ENCODE data around the gene GOLIM4.

GOLIM4 gene

DNA sequence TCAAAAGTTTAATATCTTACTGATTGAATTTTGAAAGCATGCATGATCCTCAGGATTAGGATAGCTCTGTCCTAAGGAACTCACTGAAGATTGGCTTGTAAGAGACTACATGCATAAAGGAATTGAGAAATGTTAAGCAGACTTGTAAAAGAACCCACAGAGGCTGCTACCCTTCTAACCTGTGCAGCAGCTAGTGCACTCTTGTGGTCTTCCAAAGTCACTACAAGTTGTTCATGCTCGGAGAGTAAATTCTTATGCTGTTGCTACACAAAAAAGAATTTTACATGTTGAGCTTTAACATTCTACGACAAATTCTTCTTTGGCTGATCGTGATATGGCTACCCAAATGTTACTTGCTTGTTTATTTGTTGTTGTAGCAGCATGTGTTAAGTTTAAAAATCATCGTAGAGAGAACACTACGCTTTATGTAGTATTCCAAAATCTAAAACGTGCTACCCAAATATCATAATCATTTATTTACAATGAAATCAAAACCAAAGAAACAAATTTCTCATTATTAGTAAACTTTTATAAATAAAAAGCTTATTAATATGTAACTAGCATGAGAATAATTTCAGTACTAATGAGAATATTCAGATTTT lies 55.0 kb downstream of the GOLIM4 start:
- DNase-seq (ENCODE audit: low read depth): peak; percentile 80

DNA sequence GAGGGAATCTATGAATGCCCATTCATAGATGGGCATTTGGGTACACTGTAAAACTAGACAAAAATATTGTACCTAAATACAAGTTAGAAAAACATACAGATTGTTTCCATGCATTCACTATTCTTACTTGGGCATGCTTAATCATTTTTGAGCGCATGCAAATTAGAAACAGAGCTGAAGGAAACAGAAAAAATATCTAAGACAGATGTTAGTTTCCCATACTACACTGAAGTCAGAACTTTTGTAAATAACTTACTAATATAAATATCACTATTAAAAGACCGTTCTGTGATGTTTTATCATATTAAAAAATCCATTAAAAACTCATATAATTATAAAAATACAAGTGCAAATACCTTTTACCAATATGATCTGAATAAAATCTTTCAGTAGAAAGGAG lies 58.7 kb downstream of the GOLIM4 start:
- no peaks in the 10 kb centered on the region for H3K27me3 ChIP-seq (replicated peaks; ENCODE audit: control insufficient read depth, insufficient read depth, low read length)
- H3K4me3 ChIP-seq (ENCODE audit: low read length): no peak overlapping the region
- peaks cover 41% of the 10 kb centered on the region for H3K36me3 ChIP-seq (ENCODE audit: control insufficient read depth, insufficient read depth, low read length, severe bottlenecking)

More for the DNA sequence above, 55.0 kb downstream of the GOLIM4 start:
- Histone ChIP-seq H3K9ac (ENCODE audit: low read length) (no peak overlapping the region), H3K9me3 (ENCODE audit: control insufficient read depth, low read length) (no peaks in the 10 kb centered on the region), H3K36me3 (ENCODE audit: control insufficient read depth, insufficient read depth, low read length, severe bottlenecking) (peaks cover 32% of the 10 kb centered on the region), H3K4me1 (ENCODE audit: control insufficient read depth, insufficient read depth, low read length) (no peaks in the 10 kb centered on the region), H3K27me3 (replicated peaks; ENCODE audit: control insufficient read depth, insufficient read depth, low read length) (no peaks in the 10 kb centered on the region), H3K4me3 (ENCODE audit: low read length) (no peak overlapping the region)

DNA sequence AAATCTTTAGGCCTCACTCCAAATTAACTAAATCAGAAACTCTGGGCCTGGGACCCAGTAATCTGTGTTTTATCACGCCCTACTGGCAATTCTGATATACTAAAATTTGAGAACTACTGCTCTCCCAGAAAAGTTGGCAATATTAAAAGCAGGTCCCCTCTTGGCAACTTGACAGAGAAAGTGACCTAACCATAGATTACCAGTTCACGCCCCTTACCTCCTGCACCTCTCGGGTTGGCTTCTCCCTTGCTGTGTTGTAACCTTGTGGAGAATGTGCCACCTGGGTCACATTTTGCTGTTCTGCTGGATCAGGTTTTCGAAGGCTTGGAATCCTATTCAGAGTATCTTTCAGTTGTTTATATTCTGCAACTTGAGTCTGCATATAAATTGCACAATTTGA lies 59.1 kb downstream of the GOLIM4 start:
- no peaks in the 10 kb centered on the region for H3K27me3 ChIP-seq (replicated peaks; ENCODE audit: control insufficient read depth, insufficient read depth, low read length)
- H3K9ac ChIP-seq (ENCODE audit: low read length): no peak overlapping the region
- H3K4me1 ChIP-seq (ENCODE audit: control insufficient read depth, insufficient read depth, low read length): peaks cover 10% of the 10 kb centered on the region
- H3K36me3 ChIP-seq (ENCODE audit: control insufficient read depth, insufficient read depth, low read length, severe bottlenecking): peaks cover 45% of the 10 kb centered on the region
- DNase-seq (ENCODE audit: low read depth): peak; percentile 17
- H3K4me3 ChIP-seq (ENCODE audit: low read length): no peak overlapping the region
- no peaks in the 10 kb centered on the region for H3K9me3 ChIP-seq (ENCODE audit: control insufficient read depth, low read length)

More for the DNA sequence above, 58.7 kb downstream of the GOLIM4 start:
- H3K9ac ChIP-seq (ENCODE audit: low read length): no peak overlapping the region
- H3K4me1 ChIP-seq (ENCODE audit: control insufficient read depth, insufficient read depth, low read length): peaks cover 10% of the 10 kb centered on the region
- no peaks in the 10 kb centered on the region for H3K9me3 ChIP-seq (ENCODE audit: control insufficient read depth, low read length)
- DNase-seq (ENCODE audit: low read depth): peak; percentile 27

DNA sequence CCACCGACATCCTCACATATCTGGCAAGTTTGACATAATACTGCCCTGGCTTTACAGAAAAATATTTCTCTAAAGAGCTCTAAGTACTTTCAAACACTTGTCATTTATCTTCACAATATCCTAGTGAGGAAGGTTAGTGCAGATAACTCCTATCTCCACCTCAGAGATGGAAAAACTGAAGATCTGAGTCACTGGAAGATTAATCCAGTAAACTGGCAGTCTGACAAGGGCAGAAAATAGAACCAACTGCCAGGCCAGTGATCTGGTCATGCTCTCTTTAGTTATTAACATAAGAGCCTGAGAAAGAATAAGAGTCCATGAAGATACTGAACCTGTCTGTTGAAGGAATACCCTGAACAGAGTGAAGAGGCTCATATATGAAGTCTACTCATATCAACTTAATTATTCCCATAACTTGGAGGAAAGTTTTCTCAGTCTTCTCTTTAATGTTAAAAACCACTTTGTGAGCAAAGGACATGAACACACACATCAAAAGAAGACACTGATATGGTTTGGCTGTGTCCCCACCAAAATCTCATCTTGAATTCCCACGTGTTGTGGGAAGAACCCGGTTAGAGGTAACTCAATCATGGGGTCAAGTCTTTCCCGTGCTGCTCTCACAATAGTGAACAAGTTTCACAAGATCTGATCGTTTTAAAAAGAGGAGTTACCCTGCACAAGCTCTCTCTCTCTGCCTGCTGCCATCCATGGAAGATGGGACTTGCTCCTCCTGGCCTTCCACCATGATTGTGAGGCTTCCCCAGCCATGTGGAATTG lies 61.4 kb downstream of the GOLIM4 start:
- Histone ChIP-seq H3K36me3 (ENCODE audit: control insufficient read depth, insufficient read depth, low read length, severe bottlenecking) (peaks cover 49% of the 10 kb centered on the region), H3K4me1 (ENCODE audit: control insufficient read depth, insufficient read depth, low read length) (peaks cover 10% of the 10 kb centered on the region), H3K9ac (ENCODE audit: low read length) (no peak overlapping the region), H3K4me3 (ENCODE audit: low read length) (no peak overlapping the region), H3K27me3 (replicated peaks; ENCODE audit: control insufficient read depth, insufficient read depth, low read length) (no peaks in the 10 kb centered on the region), H3K9me3 (ENCODE audit: control insufficient read depth, low read length) (no peaks in the 10 kb centered on the region)
- DNase-seq (ENCODE audit: low read depth): peak; percentile 68

DNA sequence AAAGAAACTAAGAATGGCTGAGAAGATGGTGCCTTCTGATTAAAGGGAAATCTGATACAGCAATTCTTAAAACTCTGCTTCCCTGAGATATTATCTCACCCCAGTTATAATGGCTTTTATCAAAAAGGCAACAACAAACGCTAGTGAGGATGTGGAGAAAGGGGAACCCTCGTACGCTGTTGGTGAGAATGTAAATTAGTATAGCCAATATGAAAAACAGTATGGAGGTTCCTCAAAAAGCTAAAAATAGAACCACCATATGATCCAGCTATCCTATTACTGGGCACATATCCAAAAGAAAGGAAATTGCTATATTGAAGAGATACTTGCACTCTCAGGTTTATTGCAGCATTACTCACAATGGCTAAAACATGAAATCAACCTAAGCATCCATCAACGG lies 65.1 kb downstream of the GOLIM4 start:
- no peak overlapping the region for H3K9ac ChIP-seq (ENCODE audit: low read length)
- H3K27me3 ChIP-seq (replicated peaks; ENCODE audit: control insufficient read depth, insufficient read depth, low read length): no peaks in the 10 kb centered on the region
- peaks cover 63% of the 10 kb centered on the region for H3K36me3 ChIP-seq (ENCODE audit: control insufficient read depth, insufficient read depth, low read length, severe bottlenecking)
- H3K4me3 ChIP-seq (ENCODE audit: low read length): no peak overlapping the region
- H3K9me3 ChIP-seq (ENCODE audit: control insufficient read depth, low read length): no peaks in the 10 kb centered on the region
- H3K4me1 ChIP-seq (ENCODE audit: control insufficient read depth, insufficient read depth, low read length): peaks cover 10% of the 10 kb centered on the region
- DNase-seq (ENCODE audit: low read depth): no peak

DNA sequence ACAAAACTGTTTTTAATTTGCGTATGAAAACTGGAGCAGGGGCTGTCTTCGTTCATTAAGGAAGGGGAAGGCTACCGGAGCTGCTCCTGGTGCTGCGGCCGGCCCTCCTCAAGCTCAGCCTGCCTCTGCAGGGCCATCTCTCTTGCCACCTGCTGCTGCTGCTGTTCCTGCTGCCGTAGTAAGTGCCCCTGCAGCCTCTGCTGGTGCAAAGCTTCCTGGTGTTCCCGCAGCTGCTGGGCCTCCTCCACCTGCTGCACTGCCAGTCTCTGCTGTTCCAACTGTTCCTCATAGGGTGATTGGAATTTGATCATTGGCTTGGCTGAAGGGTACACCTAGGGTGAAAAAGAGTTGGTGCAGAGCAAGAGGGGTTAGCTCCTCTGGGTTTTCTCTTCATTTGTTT lies 66.0 kb downstream of the GOLIM4 start:
- Histone ChIP-seq H3K4me3 (ENCODE audit: low read length) (no peak overlapping the region), H3K4me1 (ENCODE audit: control insufficient read depth, insufficient read depth, low read length) (peaks cover 14% of the 10 kb centered on the region), H3K9me3 (ENCODE audit: control insufficient read depth, low read length) (no peaks in the 10 kb centered on the region), H3K36me3 (ENCODE audit: control insufficient read depth, insufficient read depth, low read length, severe bottlenecking) (peaks cover 57% of the 10 kb centered on the region), H3K27me3 (replicated peaks; ENCODE audit: control insufficient read depth, insufficient read depth, low read length) (no peaks in the 10 kb centered on the region), H3K9ac (ENCODE audit: low read length) (no peak overlapping the region)
- DNase-seq (ENCODE audit: low read depth): no peak

DNA sequence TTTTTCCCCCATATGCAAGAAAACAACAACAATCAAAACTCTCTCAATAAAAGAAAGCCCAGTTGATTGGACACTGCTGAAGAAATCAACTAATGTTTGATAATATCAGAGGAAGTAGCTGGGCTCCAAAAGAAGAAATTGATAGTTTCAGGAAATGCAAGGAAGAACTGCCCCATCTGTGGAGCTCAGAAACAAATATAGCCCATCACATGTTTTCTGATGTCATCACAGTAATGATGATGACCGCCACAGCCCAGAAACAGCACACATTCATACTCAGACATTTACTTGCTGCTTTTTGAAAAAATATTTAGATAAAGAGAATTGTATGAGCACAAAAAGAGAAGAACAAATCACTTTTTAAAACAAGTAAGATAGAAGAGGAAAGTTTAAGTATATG lies 67.6 kb downstream of the GOLIM4 start:
- H3K9me3 ChIP-seq (ENCODE audit: control insufficient read depth, low read length): no peaks in the 10 kb centered on the region
- no peak overlapping the region for H3K9ac ChIP-seq (ENCODE audit: low read length)
- peaks cover 8% of the 10 kb centered on the region for H3K4me1 ChIP-seq (ENCODE audit: control insufficient read depth, insufficient read depth, low read length)
- H3K36me3 ChIP-seq (ENCODE audit: control insufficient read depth, insufficient read depth, low read length, severe bottlenecking): peaks cover 72% of the 10 kb centered on the region
- DNase-seq (ENCODE audit: low read depth): no peak
- no peak overlapping the region for H3K4me3 ChIP-seq (ENCODE audit: low read length)
- no peaks in the 10 kb centered on the region for H3K27me3 ChIP-seq (replicated peaks; ENCODE audit: control insufficient read depth, insufficient read depth, low read length)

DNA sequence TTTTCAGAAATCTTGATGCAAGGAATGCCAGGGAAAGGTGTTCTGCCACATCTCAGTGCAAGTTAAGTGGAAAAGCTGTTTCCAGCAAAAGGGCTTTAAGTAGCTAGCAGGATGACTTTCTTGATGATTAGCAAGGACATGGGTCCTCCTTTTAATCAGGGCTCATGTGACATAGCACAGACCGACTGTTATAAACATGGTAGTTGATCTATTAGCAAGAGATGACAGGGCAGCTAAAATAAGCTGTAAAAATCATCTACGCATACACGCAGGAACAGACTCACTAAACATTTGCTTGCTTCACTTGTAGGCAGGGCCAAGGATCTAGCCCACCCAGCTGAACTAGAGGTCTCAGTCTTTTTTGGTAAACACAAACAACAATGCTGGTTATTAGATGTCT lies 69.0 kb downstream of the GOLIM4 start:
- Histone ChIP-seq H3K4me1 (ENCODE audit: control insufficient read depth, insufficient read depth, low read length) (peaks cover 8% of the 10 kb centered on the region), H3K9me3 (ENCODE audit: control insufficient read depth, low read length) (no peaks in the 10 kb centered on the region), H3K36me3 (ENCODE audit: control insufficient read depth, insufficient read depth, low read length, severe bottlenecking) (peaks cover 75% of the 10 kb centered on the region), H3K4me3 (ENCODE audit: low read length) (no peak overlapping the region), H3K9ac (ENCODE audit: low read length) (no peak overlapping the region), H3K27me3 (replicated peaks; ENCODE audit: control insufficient read depth, insufficient read depth, low read length) (no peaks in the 10 kb centered on the region)
- no peak for DNase-seq (ENCODE audit: low read depth)

DNA sequence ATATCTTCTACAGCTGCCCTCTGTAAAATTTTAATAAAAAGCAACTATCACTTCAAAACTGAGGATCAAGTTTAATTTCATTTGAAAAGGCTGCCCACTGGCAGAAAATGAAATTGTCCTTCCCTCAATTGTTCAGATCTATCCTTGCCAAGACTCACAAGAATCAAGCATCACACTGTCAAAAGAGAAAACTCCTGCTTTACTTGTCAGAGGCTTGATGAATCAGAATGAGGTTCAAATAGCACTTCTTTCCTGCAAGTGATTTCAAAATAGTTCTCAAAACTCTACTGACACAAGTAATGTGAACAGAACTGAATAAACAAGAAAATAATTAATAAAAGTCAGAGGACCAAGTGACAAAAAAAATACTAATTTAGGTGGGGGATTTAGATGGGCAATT lies 70.6 kb downstream of the GOLIM4 start:
- H3K36me3 ChIP-seq (ENCODE audit: control insufficient read depth, insufficient read depth, low read length, severe bottlenecking): peaks cover 82% of the 10 kb centered on the region

DNA sequence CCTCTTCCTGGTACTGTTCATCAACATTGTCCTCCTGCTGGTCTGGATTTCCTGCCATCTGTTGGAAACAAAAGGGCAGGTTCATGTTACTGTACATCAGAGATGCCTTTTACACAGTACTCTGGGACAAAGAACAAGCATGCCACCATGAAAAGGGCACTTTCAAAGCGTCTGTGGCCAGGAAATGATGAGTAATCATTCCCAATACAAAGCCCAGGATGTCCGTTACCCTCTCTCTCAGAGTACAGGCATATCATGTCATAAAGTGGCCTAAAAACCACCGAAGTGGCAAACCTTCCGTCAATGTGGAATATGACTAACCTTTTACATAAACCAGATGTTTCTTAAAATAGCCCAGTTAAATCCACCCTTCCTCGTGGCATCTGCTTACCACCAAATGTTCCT lies 71.2 kb downstream of the GOLIM4 start:
- Histone ChIP-seq H3K36me3 (ENCODE audit: control insufficient read depth, insufficient read depth, low read length, severe bottlenecking) (peaks cover 83% of the 10 kb centered on the region), H3K4me3 (ENCODE audit: low read length) (no peak overlapping the region), H3K9me3 (ENCODE audit: control insufficient read depth, low read length) (no peaks in the 10 kb centered on the region), H3K4me1 (ENCODE audit: control insufficient read depth, insufficient read depth, low read length) (peaks cover 8% of the 10 kb centered on the region), H3K27me3 (replicated peaks; ENCODE audit: control insufficient read depth, insufficient read depth, low read length) (no peaks in the 10 kb centered on the region), H3K9ac (ENCODE audit: low read length) (no peak overlapping the region)
- peak; percentile 88 for DNase-seq (ENCODE audit: low read depth)

More for the DNA sequence above, 70.6 kb downstream of the GOLIM4 start:
- peak; percentile 56 for DNase-seq (ENCODE audit: low read depth)
- peak overlapping the region; percentile 27 for H3K9ac ChIP-seq (ENCODE audit: low read length)
- no peaks in the 10 kb centered on the region for H3K9me3 ChIP-seq (ENCODE audit: control insufficient read depth, low read length)
- no peak overlapping the region for H3K4me3 ChIP-seq (ENCODE audit: low read length)
- no peaks in the 10 kb centered on the region for H3K27me3 ChIP-seq (replicated peaks; ENCODE audit: control insufficient read depth, insufficient read depth, low read length)
- peaks cover 8% of the 10 kb centered on the region for H3K4me1 ChIP-seq (ENCODE audit: control insufficient read depth, insufficient read depth, low read length)

DNA sequence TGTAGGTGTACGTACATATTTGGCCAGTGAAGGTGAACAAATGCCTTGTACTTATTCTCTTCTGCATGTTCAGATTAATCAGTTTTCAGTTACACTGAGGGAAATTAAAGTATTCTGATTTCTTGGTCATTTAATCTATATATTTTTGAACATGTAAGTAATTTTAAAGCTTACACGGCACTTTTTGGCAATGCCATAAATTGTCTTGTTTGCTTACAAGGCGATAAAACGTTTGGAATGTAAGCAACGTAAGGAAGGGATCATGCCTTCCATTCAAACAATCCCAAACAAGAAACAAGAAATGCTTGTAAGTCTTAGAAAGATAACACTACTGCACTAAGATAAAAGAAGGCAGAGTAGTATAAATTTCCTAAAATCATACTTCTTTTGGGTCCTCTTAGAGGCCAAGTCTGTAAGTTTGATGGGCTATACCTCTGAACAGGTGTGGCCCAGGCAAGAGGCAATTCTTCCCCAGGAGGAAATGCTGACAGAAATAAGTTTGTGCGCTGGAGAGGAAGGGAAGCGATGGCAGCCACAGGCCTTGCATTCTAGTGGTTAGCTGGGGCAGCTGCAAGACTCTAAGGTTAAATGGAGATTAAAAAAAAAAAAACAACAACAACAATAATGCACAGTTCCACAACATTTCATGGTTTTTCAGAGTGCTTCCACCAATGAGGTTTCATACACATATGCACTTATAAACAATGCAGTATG lies 73.8 kb downstream of the GOLIM4 start:
- H3K27me3 ChIP-seq (replicated peaks; ENCODE audit: control insufficient read depth, insufficient read depth, low read length): no peaks in the 10 kb centered on the region
- peaks cover 61% of the 10 kb centered on the region for H3K36me3 ChIP-seq (ENCODE audit: control insufficient read depth, insufficient read depth, low read length, severe bottlenecking)
- no peak overlapping the region for H3K4me3 ChIP-seq (ENCODE audit: low read length)
- H3K9me3 ChIP-seq (ENCODE audit: control insufficient read depth, low read length): no peaks in the 10 kb centered on the region
- H3K4me1 ChIP-seq (ENCODE audit: control insufficient read depth, insufficient read depth, low read length): peaks cover 8% of the 10 kb centered on the region
- no peak overlapping the region for H3K9ac ChIP-seq (ENCODE audit: low read length)
- no peak for DNase-seq (ENCODE audit: low read depth)
